Left lung (tissue), 10 donors: ENCODE data around the gene GNA12. TPM values are rescaled to one million over a fixed set of nuclear protein-coding genes. Genes with fewer than 3 reads are reported as not detected.
"Not testable (repeated sequence)": the region's sequence is repeated elsewhere in the genome, so short reads cannot be mapped to it uniquely, and the experiment has no call there.

Experiments used
- ATAC-seq: fragments of 200-7000 bp; cut with Tn5 transposase; one replicate; pipeline ENCODE4 v1.9.1; 2020; ENCODE audit warnings: moderate library complexity
- DNase-seq, 4 donors: peaks; one replicate each; pipeline ENCODE4 v3.0.0-alpha.2; 2013 to 2020
- H3K27ac ChIP-seq, 2 donors: fragments of 200-600 bp; sonication (generic) in 1 of 2; one replicate each; pipeline versions ENCODE4 v1.5.0 to v1.8.0; 2020 to 2021
- H3K27me3 ChIP-seq, 2 donors: fragments of 200-600 bp; sonication (generic) in 1 of 2; one replicate each; pipeline versions ENCODE4 v1.5.0 to v1.8.0; 2020 to 2021
- H3K36me3 ChIP-seq, 2 donors: fragments of 200-600 bp; sonication (generic) in 1 of 2; one replicate each; pipeline versions ENCODE4 v1.5.0 to v1.8.0; 2020 to 2021
- H3K4me1 ChIP-seq, 2 donors: fragments of 200-600 bp; one replicate each; pipeline ENCODE4 v1.8.0; 2021
- H3K4me3 ChIP-seq, 2 donors: fragments of 200-600 bp; sonication (generic) in 1 of 2; one replicate each; pipeline versions ENCODE4 v1.5.0 to v1.8.0; 2020 to 2021; ENCODE audit warnings: mild to moderate bottlenecking in 1 of 2
- H3K9me3 ChIP-seq, 2 donors: fragments of 200-600 bp; sonication (generic) in 1 of 2; one replicate each; pipeline versions ENCODE4 v1.5.0 to v1.8.0; 2020 to 2021
- intact Hi-C, 2 donors: fragments of 100-400 bp; cut with DNase I; formaldehyde crosslinking; loops; one replicate each; pipeline versions ENCODE4 v1.11.2 to v1.14.2; 2022
- polyA plus RNA-seq, 6 donors: library from polyadenylated mRNA; unstranded; fragments of 120-200 nt; gene quantifications; one replicate each; pipeline ENCODE4 v1.2.1, GENCODE V29; 2013; ENCODE audit not compliant: insufficient read length in 6 of 6
- total RNA-seq, 2 donors: library from RNA; stranded (reverse); fragmentation: NEBNext Ultra II Directional; extraction: Animal tissue kit (Norgen Biotek cat#: 25700); gene quantifications; one replicate each; pipeline ENCODE4 v1.2.1, GENCODE V29; 2021
- TF ChIP-seq, protein P1 (sequence below), 2 donors: fragments of 200-600 bp; sonication (generic) in 1 of 2; IDR thresholded peaks; one replicate each; pipeline versions ENCODE4 v1.5.0 to v1.8.0; 2021; ENCODE audit warnings: antibody characterized with exemption in 2 of 2
- donor health status: DM: no; HTN: yes; CAD: no.
- donor health status: DM: no; HTN: no; CAD: no.

The GNA12 gene
- total and polyA plus RNA-seq, 8 donors, result 48.7 to 67.5 (median 55.1) TPM

DNA sequence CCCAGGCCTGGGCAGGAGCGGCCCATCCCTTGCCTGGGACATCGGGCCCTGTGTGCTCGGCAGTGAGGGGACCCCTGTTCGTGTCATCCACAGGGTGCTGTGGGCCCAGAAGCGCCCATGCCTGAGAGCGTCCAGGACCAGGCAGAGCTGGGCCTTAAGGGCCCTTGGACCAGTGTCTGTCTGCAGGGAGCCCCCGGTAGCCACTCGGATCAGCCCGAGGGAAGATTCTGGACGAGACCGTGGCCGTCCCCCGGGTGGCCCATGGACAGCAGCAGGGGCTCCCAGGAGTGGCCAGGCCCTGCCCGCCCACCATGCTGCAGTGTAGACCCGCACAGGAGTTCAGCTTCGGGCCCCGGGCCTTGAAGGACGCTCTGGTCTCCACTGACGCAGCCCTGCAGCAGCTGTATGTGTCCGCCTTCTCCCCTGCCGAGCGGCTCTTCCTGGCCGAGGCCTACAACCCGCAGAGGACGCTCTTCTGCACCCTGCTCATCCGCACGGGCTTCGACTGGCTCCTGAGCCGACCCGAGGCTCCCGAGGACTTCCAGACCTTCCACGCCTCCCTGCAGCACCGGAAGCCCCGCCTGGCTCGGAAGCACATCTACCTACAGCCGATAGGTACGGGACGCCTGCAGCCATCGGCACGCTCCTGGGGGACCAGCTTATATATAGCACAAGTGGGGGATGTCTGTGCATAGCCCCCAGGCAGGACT is 143.8 kb downstream of the GNA12 start:
- TF ChIP-seq, protein P1, sequence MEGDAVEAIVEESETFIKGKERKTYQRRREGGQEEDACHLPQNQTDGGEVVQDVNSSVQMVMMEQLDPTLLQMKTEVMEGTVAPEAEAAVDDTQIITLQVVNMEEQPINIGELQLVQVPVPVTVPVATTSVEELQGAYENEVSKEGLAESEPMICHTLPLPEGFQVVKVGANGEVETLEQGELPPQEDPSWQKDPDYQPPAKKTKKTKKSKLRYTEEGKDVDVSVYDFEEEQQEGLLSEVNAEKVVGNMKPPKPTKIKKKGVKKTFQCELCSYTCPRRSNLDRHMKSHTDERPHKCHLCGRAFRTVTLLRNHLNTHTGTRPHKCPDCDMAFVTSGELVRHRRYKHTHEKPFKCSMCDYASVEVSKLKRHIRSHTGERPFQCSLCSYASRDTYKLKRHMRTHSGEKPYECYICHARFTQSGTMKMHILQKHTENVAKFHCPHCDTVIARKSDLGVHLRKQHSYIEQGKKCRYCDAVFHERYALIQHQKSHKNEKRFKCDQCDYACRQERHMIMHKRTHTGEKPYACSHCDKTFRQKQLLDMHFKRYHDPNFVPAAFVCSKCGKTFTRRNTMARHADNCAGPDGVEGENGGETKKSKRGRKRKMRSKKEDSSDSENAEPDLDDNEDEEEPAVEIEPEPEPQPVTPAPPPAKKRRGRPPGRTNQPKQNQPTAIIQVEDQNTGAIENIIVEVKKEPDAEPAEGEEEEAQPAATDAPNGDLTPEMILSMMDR (IDR thresholded peaks at IDR 0.05), result no peak
- intact Hi-C loops, result no loop called here
- no peaks in the 10 kb centered on the region for H3K9me3 ChIP-seq
- ATAC-seq (no peak), DNase-seq (peak in 1 of 4 donors; percentile 64)
- no peak overlapping the region for H3K27ac ChIP-seq
- peaks cover 0 to 26% of the 10 kb centered on the region in 2 donors for H3K27me3 ChIP-seq
- H3K4me1 ChIP-seq, result no peaks in the 10 kb centered on the region
- H3K4me3 ChIP-seq, result no peak overlapping the region
- no peaks in the 10 kb centered on the region for H3K36me3 ChIP-seq

DNA sequence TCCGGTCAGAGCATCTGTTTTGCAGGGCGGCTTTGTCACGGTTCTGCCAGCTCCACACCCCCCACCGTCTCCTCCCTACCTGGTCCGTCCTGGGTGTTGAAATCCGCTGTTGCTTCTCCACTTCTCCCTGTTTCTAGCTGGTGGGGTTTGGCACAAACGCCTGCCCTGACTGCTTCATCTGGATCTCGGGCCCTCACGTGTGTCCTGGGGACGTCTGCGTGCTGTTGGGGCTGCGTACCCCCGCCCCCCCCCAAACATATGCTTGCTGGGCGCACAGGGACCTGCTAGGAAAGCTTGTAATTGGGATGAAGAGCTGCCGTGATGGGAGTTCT is 144.9 kb downstream of the GNA12 start:
- Histone ChIP-seq H3K27ac (no peak overlapping the region), H3K4me1 (no peaks in the 10 kb centered on the region), H3K36me3 (no peaks in the 10 kb centered on the region), H3K27me3 (peaks cover 0 to 26% of the 10 kb centered on the region in 2 donors), H3K9me3 (no peaks in the 10 kb centered on the region), H3K4me3 (no peak overlapping the region)
- TF ChIP-seq, protein P1 (IDR thresholded peaks at IDR 0.05), result no peak
- ATAC-seq, result no peak
- DNase-seq, result peak in 1 of 4 donors; percentile 49
- intact Hi-C loops, result no loop called here

DNA sequence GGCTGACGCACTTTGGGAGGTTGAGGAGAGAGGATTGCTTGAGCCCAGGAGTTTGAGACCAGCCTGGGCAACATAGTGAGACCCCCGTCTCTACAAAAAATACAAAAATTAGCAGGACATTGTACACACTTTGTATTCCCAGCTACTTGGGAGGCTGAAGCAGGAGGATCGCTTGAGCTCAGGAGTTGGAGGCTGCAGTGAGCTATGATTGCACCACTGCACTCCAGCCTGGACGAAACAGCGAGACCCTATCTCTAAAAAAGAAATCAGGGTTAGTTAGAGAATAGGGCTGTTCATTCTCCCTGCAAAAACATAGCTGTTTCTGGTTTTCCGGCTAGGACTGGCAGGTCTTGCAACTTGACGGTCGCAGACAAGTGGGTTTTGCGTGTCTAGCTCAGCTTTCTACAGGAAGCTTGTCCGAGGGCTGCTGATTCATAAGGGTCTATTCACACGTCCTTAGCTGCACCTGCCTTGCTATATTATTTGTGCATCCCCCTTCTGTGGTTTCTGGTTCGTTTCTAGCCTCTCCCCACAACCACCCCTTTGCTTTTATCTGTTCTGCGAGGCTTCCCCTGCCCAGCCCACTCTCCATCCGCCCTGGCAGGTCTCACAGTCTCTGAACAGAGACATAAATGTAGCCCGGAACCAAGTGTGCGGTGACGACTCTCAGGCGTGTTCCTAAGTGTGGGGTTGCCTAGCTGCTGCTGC is 145.4 kb downstream of the GNA12 start:
- no peak overlapping the region for H3K4me3 ChIP-seq
- no peak for ATAC-seq
- no peaks in the 10 kb centered on the region for H3K9me3 ChIP-seq
- no peaks in the 10 kb centered on the region for H3K36me3 ChIP-seq
- peaks cover 0 to 26% of the 10 kb centered on the region in 2 donors for H3K27me3 ChIP-seq
- H3K4me1 ChIP-seq, result no peaks in the 10 kb centered on the region
- H3K27ac ChIP-seq, result no peak overlapping the region
- intact Hi-C loops, result no loop called here
- TF ChIP-seq, protein P1 (IDR thresholded peaks at IDR 0.05), result no peak
- DNase-seq, result no peak

DNA sequence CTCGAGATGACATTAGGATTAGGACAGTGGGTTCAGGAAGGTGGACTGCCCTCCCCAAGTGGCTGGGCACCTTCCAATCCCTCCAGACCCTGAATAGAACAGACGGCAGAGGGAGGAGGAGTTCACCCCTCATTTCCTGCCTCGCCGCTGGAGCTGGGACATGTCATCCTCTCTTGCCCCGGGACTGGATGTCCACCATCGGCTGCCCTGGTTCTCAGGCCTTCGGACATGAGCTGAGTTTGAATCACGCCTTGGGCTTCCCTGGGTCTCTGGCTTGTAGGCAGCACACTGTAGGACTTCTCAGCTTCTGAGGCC is 150.0 kb downstream of the GNA12 start:
- H3K27ac ChIP-seq, H3K4me3 ChIP-seq, ATAC-seq, intact Hi-C loops, H3K9me3 ChIP-seq, H3K36me3 ChIP-seq, H3K4me1 ChIP-seq, DNase-seq: not testable (repeated sequence)
- peaks cover under 1 to 36% of the 10 kb centered on the region in 2 donors for H3K27me3 ChIP-seq

DNA sequence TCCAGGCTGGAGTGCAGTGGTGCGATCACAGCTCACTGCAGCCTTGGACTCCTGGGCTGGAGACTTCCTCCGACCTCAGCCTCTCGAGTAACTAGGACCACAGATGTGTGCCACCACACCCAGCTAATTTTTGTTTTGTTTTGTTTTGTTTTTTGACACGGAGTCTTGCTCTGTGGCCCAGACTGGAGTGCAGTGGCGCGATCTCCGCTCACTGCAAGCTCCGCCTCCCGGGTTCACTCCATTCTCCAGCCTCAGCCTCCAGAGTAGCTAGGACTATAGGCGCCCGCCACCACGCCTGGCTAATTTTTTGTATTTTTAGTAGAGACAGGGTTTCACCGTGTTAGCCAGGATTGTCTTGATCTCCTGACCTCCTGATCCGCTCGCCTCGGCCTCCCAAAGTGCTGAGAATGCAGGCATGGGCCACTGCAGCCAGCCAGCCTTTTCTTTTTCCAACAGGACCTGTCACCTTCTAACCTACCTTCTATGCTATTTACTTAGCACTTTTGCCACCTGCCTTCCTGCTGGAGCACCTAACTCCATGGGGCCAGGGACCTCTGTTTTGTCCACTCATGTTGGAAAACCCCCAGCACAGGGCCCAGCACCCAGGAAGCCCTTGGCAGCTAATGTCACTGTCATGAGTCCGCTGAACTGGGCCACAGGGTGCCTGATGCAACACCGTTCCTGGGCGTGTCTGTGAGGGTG is 150.5 kb downstream of the GNA12 start:
- H3K4me1 ChIP-seq, H3K27ac ChIP-seq, H3K4me3 ChIP-seq, DNase-seq, H3K36me3 ChIP-seq, intact Hi-C loops, H3K9me3 ChIP-seq: not testable (repeated sequence)
- peak; percentile 58 for ATAC-seq
- H3K27me3 ChIP-seq, result peaks cover 5 to 36% of the 10 kb centered on the region in 2 donors

DNA sequence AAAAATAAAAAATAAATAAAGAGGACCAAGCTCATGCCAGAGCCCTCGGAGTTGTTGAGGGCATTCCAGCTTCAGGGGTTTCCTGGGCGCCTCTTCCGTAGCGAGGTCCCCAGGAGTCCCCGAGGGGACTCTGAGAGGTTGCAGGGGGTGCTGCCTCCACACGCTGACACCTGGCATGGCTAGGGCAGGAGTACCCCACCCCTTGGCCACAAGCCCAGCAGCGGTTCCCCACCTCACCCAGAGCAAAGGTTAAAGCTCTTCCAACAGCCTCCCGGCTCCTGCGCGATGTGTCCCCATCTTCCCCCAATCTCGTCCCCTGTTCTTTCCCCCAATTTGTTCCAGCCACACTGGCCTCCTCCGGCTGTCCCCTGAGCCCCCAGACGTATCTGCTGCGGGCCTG is 151.6 kb downstream of the GNA12 start:
- H3K4me3 ChIP-seq, result no peak overlapping the region
- H3K27ac ChIP-seq, result no peak overlapping the region
- H3K36me3 ChIP-seq, result no peaks in the 10 kb centered on the region
- H3K4me1 ChIP-seq, result peaks cover 3 to 20% of the 10 kb centered on the region in 2 donors
- no peaks in the 10 kb centered on the region for H3K9me3 ChIP-seq
- TF ChIP-seq, protein P1 (IDR thresholded peaks at IDR 0.05), result no peak
- H3K27me3 ChIP-seq, result peaks cover 16 to 41% of the 10 kb centered on the region in 2 donors
- ATAC-seq (no peak), DNase-seq (no peak)
- intact Hi-C loops, result no loop called here

DNA sequence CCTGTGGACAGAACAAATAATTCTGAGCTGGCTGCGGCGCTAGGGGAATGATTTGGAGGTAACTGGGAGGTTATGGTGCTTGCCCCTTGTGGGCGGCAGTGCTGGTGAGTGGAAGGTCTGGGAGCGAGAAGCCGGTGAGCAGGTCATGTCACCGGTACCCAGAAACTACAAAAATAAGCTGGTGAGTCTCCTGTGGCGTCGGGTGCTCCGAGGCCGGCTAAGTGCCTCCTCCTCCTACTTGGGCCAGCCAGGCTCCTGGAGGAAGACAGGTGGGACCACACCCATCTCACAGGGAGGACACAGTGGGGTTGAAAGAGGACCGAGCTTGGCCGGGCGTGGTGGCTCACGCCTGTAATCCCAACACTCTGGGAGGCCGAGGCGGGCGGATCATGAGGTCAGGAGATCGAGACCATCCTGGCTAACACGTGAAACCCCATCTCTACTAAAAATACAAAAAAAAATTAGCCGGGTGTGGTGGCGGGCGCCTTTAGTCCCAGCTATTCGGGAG is 152.1 kb downstream of the GNA12 start:
- intact Hi-C loops, H3K36me3 ChIP-seq, H3K9me3 ChIP-seq, H3K27ac ChIP-seq, DNase-seq, H3K4me3 ChIP-seq, ATAC-seq: not testable (repeated sequence)
- peaks cover 3 to 22% of the 10 kb centered on the region in 2 donors for H3K4me1 ChIP-seq
- peaks cover 21 to 42% of the 10 kb centered on the region in 2 donors for H3K27me3 ChIP-seq
